GM21367 (cell line): ENCODE results near the gene LCE3B.

Experiments
- ATAC-seq: cut with Tn5 transposase; IDR thresholded peaks from one replicate; pipeline ENCODE4 v1.9.1; 2021; ENCODE audit not compliant: unreplicated experiment

The LCE3B gene

GRCh38 chr1:152657677-152658076, 44.1 kb downstream of the LCE3B start:
- no peak for ATAC-seq

- ATAC-seq, result no peak
These were observed 45.0 kb downstream of the LCE3B start for GRCh38 chr1:152658649-152659048.

GRCh38 chr1:152663098-152663497, 49.5 kb downstream of the LCE3B start, which contains the start of gene LCE2D:
Gene LCE2D, plus strand, starts transcription at chr1:152663380. Its CDS starts 726 bp downstream, at chr1:152664106.
- ATAC-seq, result no peak
